Fibroblast of lung (primary cell): Measurements from ENCODE around the gene CLASP1.

ENCODE experiments used
- EZH2 ChIP-seq: IDR thresholded peaks from 2 replicates; pipeline ENCODE4 v1.5.1; 2012; ENCODE audit warnings: low read length, control low read depth, mild to moderate bottlenecking; ENCODE audit errors: missing control alignments
- TF ChIP-seq, protein P1 (sequence below), 2 donors: IDR thresholded peaks in 1 of 2; conservative IDR thresholded peaks in 1 of 2; 1 replicate in 1 of 2; 2 replicates in 1 of 2; pipeline ENCODE4 v1.5.1; 2011 to 2012; ENCODE audit warnings: low read length in 2 of 2, control low read depth in 1 of 2, inconsistent platforms in 1 of 2, low read depth in 1 of 2, mild to moderate bottlenecking in 1 of 2

- TF ChIP-seq, protein P1, sequence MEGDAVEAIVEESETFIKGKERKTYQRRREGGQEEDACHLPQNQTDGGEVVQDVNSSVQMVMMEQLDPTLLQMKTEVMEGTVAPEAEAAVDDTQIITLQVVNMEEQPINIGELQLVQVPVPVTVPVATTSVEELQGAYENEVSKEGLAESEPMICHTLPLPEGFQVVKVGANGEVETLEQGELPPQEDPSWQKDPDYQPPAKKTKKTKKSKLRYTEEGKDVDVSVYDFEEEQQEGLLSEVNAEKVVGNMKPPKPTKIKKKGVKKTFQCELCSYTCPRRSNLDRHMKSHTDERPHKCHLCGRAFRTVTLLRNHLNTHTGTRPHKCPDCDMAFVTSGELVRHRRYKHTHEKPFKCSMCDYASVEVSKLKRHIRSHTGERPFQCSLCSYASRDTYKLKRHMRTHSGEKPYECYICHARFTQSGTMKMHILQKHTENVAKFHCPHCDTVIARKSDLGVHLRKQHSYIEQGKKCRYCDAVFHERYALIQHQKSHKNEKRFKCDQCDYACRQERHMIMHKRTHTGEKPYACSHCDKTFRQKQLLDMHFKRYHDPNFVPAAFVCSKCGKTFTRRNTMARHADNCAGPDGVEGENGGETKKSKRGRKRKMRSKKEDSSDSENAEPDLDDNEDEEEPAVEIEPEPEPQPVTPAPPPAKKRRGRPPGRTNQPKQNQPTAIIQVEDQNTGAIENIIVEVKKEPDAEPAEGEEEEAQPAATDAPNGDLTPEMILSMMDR (conservative IDR thresholded peaks at IDR 0.05 in 1 of 2, IDR thresholded peaks at IDR 0.05 in 1 of 2; ENCODE audit: low read depth in 1 of 2, low read length in 2 of 2) = no peak
- TF ChIP-seq EZH2 = no peak
Observed at GRCh38 chr2:121415727-121416126, 233.5 kb downstream of the CLASP1 start.
